ENCODE data around the gene HAND1.

HAND1 gene

GRCh38 chr5:154501566-154501965 is 23.5 kb upstream of the HAND1 start:
- Histone ChIP-seq H3K79me2 (ENCODE audit: insufficient read depth, low read depth) (no peaks in the 10 kb centered on the region), H3K9ac (no peak overlapping the region), H4K20me1 (ENCODE audit: insufficient read depth) (no peaks in the 10 kb centered on the region), H3K27ac (no peak overlapping the region), H3K4me3 (IDR thresholded peaks at IDR 0.05; ENCODE audit: insufficient read depth, low read depth, low read length) (no peak overlapping the region), H3K27me3 (ENCODE audit: insufficient read depth, low read depth) (no peaks in the 10 kb centered on the region), H2AFZ (ENCODE audit: low read depth) (no peak overlapping the region), H3K36me3 (ENCODE audit: insufficient read depth) (no peaks in the 10 kb centered on the region), H3K4me1 (ENCODE audit: low read depth, poor library complexity, severe bottlenecking) (peaks cover 10% of the 10 kb centered on the region), H3K4me2 (no peak overlapping the region)
- TF ChIP-seq CTCF (conservative IDR thresholded peaks at IDR 0.05; ENCODE audit: low read depth, low read length) = no peak

- Histone ChIP-seq H3K36me3 (ENCODE audit: insufficient read depth) (no peaks in the 10 kb centered on the region), H3K4me3 (IDR thresholded peaks at IDR 0.05; ENCODE audit: insufficient read depth, low read depth, low read length) (no peak overlapping the region), H4K20me1 (ENCODE audit: insufficient read depth) (no peaks in the 10 kb centered on the region), H3K9ac (no peak overlapping the region), H2AFZ (ENCODE audit: low read depth) (no peak overlapping the region), H3K4me1 (ENCODE audit: low read depth, poor library complexity, severe bottlenecking) (peaks cover 10% of the 10 kb centered on the region), H3K4me2 (no peak overlapping the region), H3K27me3 (ENCODE audit: insufficient read depth, low read depth) (no peaks in the 10 kb centered on the region), H3K27ac (no peak overlapping the region), H3K79me2 (ENCODE audit: insufficient read depth, low read depth) (no peaks in the 10 kb centered on the region)
- no peak for TF ChIP-seq CTCF (conservative IDR thresholded peaks at IDR 0.05; ENCODE audit: low read depth, low read length)
Observed at GRCh38 chr5:154498994-154499393, 21.0 kb upstream of the HAND1 start.

GRCh38 chr5:154498591-154498990 is 20.6 kb upstream of the HAND1 start:
- H4K20me1 ChIP-seq (ENCODE audit: insufficient read depth) = no peaks in the 10 kb centered on the region
- H3K79me2 ChIP-seq (ENCODE audit: insufficient read depth, low read depth) = no peaks in the 10 kb centered on the region
- H3K4me2 ChIP-seq = no peak overlapping the region
- no peaks in the 10 kb centered on the region for H3K36me3 ChIP-seq (ENCODE audit: insufficient read depth)
- no peak overlapping the region for H3K9ac ChIP-seq
- no peak overlapping the region for H3K27ac ChIP-seq
- H3K27me3 ChIP-seq (ENCODE audit: insufficient read depth, low read depth) = no peaks in the 10 kb centered on the region
- TF ChIP-seq CTCF (conservative IDR thresholded peaks at IDR 0.05; ENCODE audit: low read depth, low read length) = no peak
- H3K4me3 ChIP-seq (IDR thresholded peaks at IDR 0.05; ENCODE audit: insufficient read depth, low read depth, low read length) = no peak overlapping the region
- H3K4me1 ChIP-seq (ENCODE audit: low read depth, poor library complexity, severe bottlenecking) = peaks cover 9% of the 10 kb centered on the region
- H2AFZ ChIP-seq (ENCODE audit: low read depth) = no peak overlapping the region

- no peak for TF ChIP-seq CTCF (conservative IDR thresholded peaks at IDR 0.05; ENCODE audit: low read depth, low read length)
- Histone ChIP-seq H3K36me3 (ENCODE audit: insufficient read depth) (no peaks in the 10 kb centered on the region), H3K79me2 (ENCODE audit: insufficient read depth, low read depth) (no peaks in the 10 kb centered on the region), H3K27me3 (ENCODE audit: insufficient read depth, low read depth) (no peaks in the 10 kb centered on the region), H3K4me1 (ENCODE audit: low read depth, poor library complexity, severe bottlenecking) (peaks cover 2% of the 10 kb centered on the region), H4K20me1 (ENCODE audit: insufficient read depth) (no peaks in the 10 kb centered on the region), H3K4me2 (no peak overlapping the region), H3K9ac (no peak overlapping the region), H2AFZ (ENCODE audit: low read depth) (no peak overlapping the region), H3K4me3 (IDR thresholded peaks at IDR 0.05; ENCODE audit: insufficient read depth, low read depth, low read length) (no peak overlapping the region), H3K27ac (no peak overlapping the region)
Observed at GRCh38 chr5:154494036-154494435, 16.0 kb upstream of the HAND1 start.
